Colonic mucosa (tissue), 4 donors: ENCODE data around the gene KANTR. TPM values are rescaled to one million over a fixed set of nuclear protein-coding genes. Genes with fewer than 3 reads are reported as not detected.

ENCODE experiments used
- DNase-seq: peaks from one replicate; pipeline ENCODE4 v3.0.0-alpha.2; 2020
- H3K27ac ChIP-seq: fragments of 200-600 bp; one replicate; pipeline ENCODE4 v1.8.0; 2021
- H3K27me3 ChIP-seq: fragments of 200-600 bp; one replicate; pipeline ENCODE4 v1.8.0; 2021
- H3K36me3 ChIP-seq: fragments of 200-600 bp; one replicate; pipeline ENCODE4 v1.8.0; 2021
- H3K4me1 ChIP-seq: fragments of 200-600 bp; one replicate; pipeline ENCODE4 v1.8.0; 2021; ENCODE audit warnings: mild to moderate bottlenecking
- H3K4me3 ChIP-seq: fragments of 200-600 bp; one replicate; pipeline ENCODE4 v1.8.0; 2021
- H3K9ac ChIP-seq, 2 donors: one replicate each; pipeline ENCODE4 v1.7.0; 2013; ENCODE audit warnings: control low read depth in 2 of 2, low read depth in 2 of 2, low read length in 2 of 2
- H3K9me3 ChIP-seq: fragments of 200-600 bp; one replicate; pipeline ENCODE4 v1.8.0; 2021
- intact Hi-C: fragments of 100-400 bp; cut with DNase I; formaldehyde crosslinking; loops from one replicate; pipeline ENCODE4 v1.14.1; 2022
- total RNA-seq, 2 donors: library from RNA; stranded (reverse); fragmentation: NEBNext Ultra II Directional in 1 of 2; extraction: Animal tissue kit (Norgen Biotek cat#: 25700) in 1 of 2; gene quantifications; one replicate each; pipeline ENCODE4 v1.2.1, GENCODE V29; 2021
- TF ChIP-seq, protein P1 (sequence below): fragments of 200-600 bp; IDR thresholded peaks from one replicate; pipeline ENCODE4 v1.8.0; 2022; ENCODE audit warnings: antibody characterized with exemption, mild to moderate bottlenecking
- donor health status: healthy.
- donor health status: DM: no; HTN: no; CAD: no.
- donor health status: DM: no; HTN: no; CAD: no.

Gene KANTR
- total RNA-seq, 2 donors from 2014 or later: 6.8 to 8.0 TPM

- TF ChIP-seq, protein P1, sequence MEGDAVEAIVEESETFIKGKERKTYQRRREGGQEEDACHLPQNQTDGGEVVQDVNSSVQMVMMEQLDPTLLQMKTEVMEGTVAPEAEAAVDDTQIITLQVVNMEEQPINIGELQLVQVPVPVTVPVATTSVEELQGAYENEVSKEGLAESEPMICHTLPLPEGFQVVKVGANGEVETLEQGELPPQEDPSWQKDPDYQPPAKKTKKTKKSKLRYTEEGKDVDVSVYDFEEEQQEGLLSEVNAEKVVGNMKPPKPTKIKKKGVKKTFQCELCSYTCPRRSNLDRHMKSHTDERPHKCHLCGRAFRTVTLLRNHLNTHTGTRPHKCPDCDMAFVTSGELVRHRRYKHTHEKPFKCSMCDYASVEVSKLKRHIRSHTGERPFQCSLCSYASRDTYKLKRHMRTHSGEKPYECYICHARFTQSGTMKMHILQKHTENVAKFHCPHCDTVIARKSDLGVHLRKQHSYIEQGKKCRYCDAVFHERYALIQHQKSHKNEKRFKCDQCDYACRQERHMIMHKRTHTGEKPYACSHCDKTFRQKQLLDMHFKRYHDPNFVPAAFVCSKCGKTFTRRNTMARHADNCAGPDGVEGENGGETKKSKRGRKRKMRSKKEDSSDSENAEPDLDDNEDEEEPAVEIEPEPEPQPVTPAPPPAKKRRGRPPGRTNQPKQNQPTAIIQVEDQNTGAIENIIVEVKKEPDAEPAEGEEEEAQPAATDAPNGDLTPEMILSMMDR: peak; percentile 69
- no peak overlapping the region for H3K9ac ChIP-seq
- intact Hi-C loops: no loop called here
- H3K4me1 ChIP-seq: no peaks in the 10 kb centered on the region
- H3K4me3 ChIP-seq: peak overlapping the region; percentile 30
- no peaks in the 10 kb centered on the region for H3K27me3 ChIP-seq
- H3K27ac ChIP-seq: no peak overlapping the region
- H3K36me3 ChIP-seq: no peaks in the 10 kb centered on the region
- DNase-seq: peak; percentile 75
- no peaks in the 10 kb centered on the region for H3K9me3 ChIP-seq
Observed at GRCh38 chrX:53071604-53072417, 22.1 kb upstream of the KANTR start.

DNA sequence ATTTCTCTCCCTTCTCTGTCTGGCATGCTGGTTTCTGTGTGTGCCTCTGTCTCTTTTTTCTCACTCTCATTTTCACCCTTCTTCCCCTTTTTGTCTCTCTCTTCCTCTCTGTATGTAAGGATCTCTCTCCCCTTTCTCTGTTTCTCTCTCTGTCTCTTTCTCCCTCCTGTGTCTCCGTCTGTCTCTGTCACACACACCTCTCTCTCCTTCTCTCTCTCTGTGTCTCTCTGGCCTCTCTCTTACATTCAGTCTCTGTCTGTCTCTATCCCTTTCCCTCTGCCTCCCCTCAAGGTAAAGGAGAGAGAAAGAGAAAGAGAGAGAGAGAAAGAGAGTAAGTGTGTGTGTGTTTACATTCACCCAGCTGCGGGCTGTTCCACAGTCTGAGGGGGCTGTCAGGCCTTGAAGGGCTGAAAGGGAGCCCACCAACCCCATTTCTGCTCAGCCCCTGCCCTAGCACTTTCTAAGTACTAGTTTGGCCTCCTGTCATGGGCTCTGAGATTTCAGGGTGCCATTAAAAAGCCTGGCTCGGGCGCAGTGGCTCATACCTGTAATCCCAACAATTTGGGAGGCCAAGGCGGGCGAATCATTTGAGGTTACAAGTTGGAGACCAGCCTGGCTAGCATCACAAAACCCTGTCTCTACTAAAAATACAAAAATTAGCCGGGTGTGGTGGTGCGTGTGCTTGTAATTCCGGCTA lies 21.4 kb upstream of the KANTR start:
- Histone ChIP-seq H3K4me1 (no peaks in the 10 kb centered on the region), H3K9ac (peak overlapping the region in 1 of 2 donors; percentile 46), H3K27ac (no peak overlapping the region), H3K9me3 (no peaks in the 10 kb centered on the region), H3K36me3 (no peaks in the 10 kb centered on the region), H3K4me3 (no peak overlapping the region), H3K27me3 (no peaks in the 10 kb centered on the region)
- intact Hi-C loops: no loop called here
- DNase-seq: no peak
- TF ChIP-seq, protein P1: no peak

GRCh38 chrX:53073115-53073586 lies 20.8 kb upstream of the KANTR start:
- Histone ChIP-seq H3K9ac (no peak overlapping the region), H3K27ac (no peak overlapping the region)

GRCh38 chrX:53075011-53075410 lies 18.9 kb upstream of the KANTR start:
- Histone ChIP-seq H3K4me3 (no peak overlapping the region), H3K4me1 (no peaks in the 10 kb centered on the region), H3K27me3 (no peaks in the 10 kb centered on the region), H3K9me3 (no peaks in the 10 kb centered on the region), H3K9ac (no peak overlapping the region), H3K27ac (no peak overlapping the region), H3K36me3 (no peaks in the 10 kb centered on the region)
- DNase-seq: no peak
- TF ChIP-seq, protein P1: no peak
- intact Hi-C loops: no loop called here

More at GRCh38 chrX:53073115-53073586, 20.8 kb upstream of the KANTR start:
- Histone ChIP-seq H3K9me3 (no peaks in the 10 kb centered on the region), H3K4me3 (no peak overlapping the region), H3K27me3 (no peaks in the 10 kb centered on the region), H3K36me3 (no peaks in the 10 kb centered on the region), H3K4me1 (no peaks in the 10 kb centered on the region)
- intact Hi-C loops: no loop called here
- TF ChIP-seq, protein P1: no peak
- no peak for DNase-seq

GRCh38 chrX:53076671-53077070 lies 17.3 kb upstream of the KANTR start:
- TF ChIP-seq, protein P1: no peak
- H3K4me1 ChIP-seq: no peaks in the 10 kb centered on the region
- no peak overlapping the region for H3K4me3 ChIP-seq
- no peak overlapping the region for H3K9ac ChIP-seq
- intact Hi-C loops: no loop called here
- no peaks in the 10 kb centered on the region for H3K27me3 ChIP-seq
- H3K9me3 ChIP-seq: no peaks in the 10 kb centered on the region
- no peak for DNase-seq
- no peaks in the 10 kb centered on the region for H3K36me3 ChIP-seq
- H3K27ac ChIP-seq: no peak overlapping the region
